ENCODE results near the gene LZTR1.

LZTR1 gene

GRCh38 chr22:20974336-20974955 is 7.7 kb upstream of the LZTR1 start:
- no peaks in the 10 kb centered on the region for H3K27me3 ChIP-seq (ENCODE audit: insufficient read depth, low read depth, severe bottlenecking)
- no peak for DNase-seq
- no peaks in the 10 kb centered on the region for H3K36me3 ChIP-seq
- H3K4me3 ChIP-seq (ENCODE audit: low read depth, low read length) = no peak overlapping the region
- no peak overlapping the region for H3K27ac ChIP-seq
- no peak for TF ChIP-seq CTCF (IDR thresholded peaks at IDR 0.05; ENCODE audit: low read depth, low read length)
- H3K9me3 ChIP-seq (ENCODE audit: severe bottlenecking) = no peaks in the 10 kb centered on the region

- H3K36me3 ChIP-seq = no peaks in the 10 kb centered on the region
- no peak overlapping the region for H3K4me3 ChIP-seq (ENCODE audit: low read depth, low read length)
- H3K27ac ChIP-seq = no peak overlapping the region
- H3K27me3 ChIP-seq (ENCODE audit: insufficient read depth, low read depth, severe bottlenecking) = no peaks in the 10 kb centered on the region
- H3K9me3 ChIP-seq (ENCODE audit: severe bottlenecking) = no peaks in the 10 kb centered on the region
- DNase-seq = no peak
- TF ChIP-seq CTCF (IDR thresholded peaks at IDR 0.05; ENCODE audit: low read depth, low read length) = no peak
These were observed 6.4 kb upstream of the LZTR1 start for GRCh38 chr22:20975541-20976290.

- Histone ChIP-seq H3K27me3 (ENCODE audit: insufficient read depth, low read depth, severe bottlenecking) (no peaks in the 10 kb centered on the region), H3K4me3 (ENCODE audit: low read depth, low read length) (no peak overlapping the region), H3K27ac (no peak overlapping the region), H3K9me3 (ENCODE audit: severe bottlenecking) (no peaks in the 10 kb centered on the region), H3K36me3 (no peaks in the 10 kb centered on the region)
- TF ChIP-seq CTCF (IDR thresholded peaks at IDR 0.05; ENCODE audit: low read depth, low read length) = no peak
- no peak for DNase-seq
These were observed 5.7 kb upstream of the LZTR1 start for GRCh38 chr22:20976291-20976877.

- no peak for DNase-seq
- no peak overlapping the region for H3K4me3 ChIP-seq (ENCODE audit: low read depth, low read length)
- H3K9me3 ChIP-seq (ENCODE audit: severe bottlenecking) = no peaks in the 10 kb centered on the region
- TF ChIP-seq CTCF (IDR thresholded peaks at IDR 0.05; ENCODE audit: low read depth, low read length) = no peak
- no peaks in the 10 kb centered on the region for H3K27me3 ChIP-seq (ENCODE audit: insufficient read depth, low read depth, severe bottlenecking)
- no peaks in the 10 kb centered on the region for H3K36me3 ChIP-seq
- H3K27ac ChIP-seq = no peak overlapping the region
These were observed 5.1 kb upstream of the LZTR1 start for GRCh38 chr22:20977019-20977418.

- peaks cover 3% of the 10 kb centered on the region; the same call in 1 of the 2 replicates for H3K36me3 ChIP-seq
- H3K27me3 ChIP-seq (ENCODE audit: insufficient read depth, low read depth, severe bottlenecking) = no peaks in the 10 kb centered on the region
- H3K9me3 ChIP-seq (ENCODE audit: severe bottlenecking) = no peaks in the 10 kb centered on the region
- no peak for TF ChIP-seq CTCF (IDR thresholded peaks at IDR 0.05; ENCODE audit: low read depth, low read length)
- no peak for DNase-seq
- no peak overlapping the region for H3K4me3 ChIP-seq (ENCODE audit: low read depth, low read length)
- no peak overlapping the region for H3K27ac ChIP-seq
These were observed 4.5 kb upstream of the LZTR1 start for GRCh38 chr22:20977516-20978170.
